Lower leg skin (tissue), 3 donors: Measurements from ENCODE around the gene ACTG2.

ENCODE experiments used
- POLR2A ChIP-seq, 2 donors: fragments of 450-650 bp; IDR thresholded peaks; one replicate each; pipeline ENCODE4 v1.6.1; 2016 to 2017; ENCODE audit warnings: antibody characterized with exemption in 2 of 2, mild to moderate bottlenecking in 1 of 2, moderate library complexity in 1 of 2
- TF ChIP-seq, protein P1 (sequence below), 3 donors: fragments of 450-650 bp; IDR thresholded peaks; one replicate each; pipeline ENCODE4 v1.5.1; 2016; ENCODE audit warnings: antibody characterized with exemption in 3 of 3, mild to moderate bottlenecking in 3 of 3, moderate library complexity in 2 of 3

- TF ChIP-seq, protein P1, sequence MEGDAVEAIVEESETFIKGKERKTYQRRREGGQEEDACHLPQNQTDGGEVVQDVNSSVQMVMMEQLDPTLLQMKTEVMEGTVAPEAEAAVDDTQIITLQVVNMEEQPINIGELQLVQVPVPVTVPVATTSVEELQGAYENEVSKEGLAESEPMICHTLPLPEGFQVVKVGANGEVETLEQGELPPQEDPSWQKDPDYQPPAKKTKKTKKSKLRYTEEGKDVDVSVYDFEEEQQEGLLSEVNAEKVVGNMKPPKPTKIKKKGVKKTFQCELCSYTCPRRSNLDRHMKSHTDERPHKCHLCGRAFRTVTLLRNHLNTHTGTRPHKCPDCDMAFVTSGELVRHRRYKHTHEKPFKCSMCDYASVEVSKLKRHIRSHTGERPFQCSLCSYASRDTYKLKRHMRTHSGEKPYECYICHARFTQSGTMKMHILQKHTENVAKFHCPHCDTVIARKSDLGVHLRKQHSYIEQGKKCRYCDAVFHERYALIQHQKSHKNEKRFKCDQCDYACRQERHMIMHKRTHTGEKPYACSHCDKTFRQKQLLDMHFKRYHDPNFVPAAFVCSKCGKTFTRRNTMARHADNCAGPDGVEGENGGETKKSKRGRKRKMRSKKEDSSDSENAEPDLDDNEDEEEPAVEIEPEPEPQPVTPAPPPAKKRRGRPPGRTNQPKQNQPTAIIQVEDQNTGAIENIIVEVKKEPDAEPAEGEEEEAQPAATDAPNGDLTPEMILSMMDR (IDR thresholded peaks at IDR 0.05), result no peak
- TF ChIP-seq POLR2A (IDR thresholded peaks at IDR 0.05), result no peak
Measured at GRCh38 chr2:73855526-73855925, 37.3 kb upstream of the ACTG2 start.
